ENCODE data around the gene KRT9.
"Not testable (repeated sequence)": the region's sequence is repeated elsewhere in the genome, so short reads cannot be mapped to it uniquely, and the experiment has no call there.

Gene KRT9

GRCh38 chr17:41602524-41602923, 30.7 kb upstream of the KRT9 start:
- no peak for DNase-seq (ENCODE audit: low read depth in 2 of 2)

- DNase-seq (ENCODE audit: low read depth in 2 of 2): no peak
Observed at GRCh38 chr17:41600318-41600717, 28.5 kb upstream of the KRT9 start.

- no peak for DNase-seq (ENCODE audit: low read depth in 2 of 2)
Observed at GRCh38 chr17:41599680-41600079, 27.8 kb upstream of the KRT9 start.

- DNase-seq (ENCODE audit: low read depth in 2 of 2): no peak
Observed at GRCh38 chr17:41595585-41595984, 23.7 kb upstream of the KRT9 start.

- no peak for DNase-seq (ENCODE audit: low read depth in 2 of 2)
Observed at GRCh38 chr17:41594363-41594915, 22.6 kb upstream of the KRT9 start.

GRCh38 chr17:41593306-41593981, 21.6 kb upstream of the KRT9 start:
- no peak for DNase-seq (ENCODE audit: low read depth in 2 of 2)

GRCh38 chr17:41592601-41593305, 20.9 kb upstream of the KRT9 start:
- DNase-seq (ENCODE audit: low read depth in 2 of 2): no peak

GRCh38 chr17:41589301-41589700, 17.4 kb upstream of the KRT9 start:
- DNase-seq (ENCODE audit: low read depth in 2 of 2): no peak

- DNase-seq (ENCODE audit: low read depth in 2 of 2): no peak
Observed at GRCh38 chr17:41588126-41588810, 16.4 kb upstream of the KRT9 start.

- no peak for DNase-seq (ENCODE audit: low read depth in 2 of 2)
Observed at GRCh38 chr17:41586863-41587495, 15.1 kb upstream of the KRT9 start, which contains the start of gene KRT14. Gene KRT14 (minus strand): TSS chr17:41586895. CDS start chr17:41586834, 61 bp downstream.

- DNase-seq (ENCODE audit: low read depth in 2 of 2): no peak
Observed at GRCh38 chr17:41585301-41586056, 13.6 kb upstream of the KRT9 start.

GRCh38 chr17:41584331-41584927, 12.6 kb upstream of the KRT9 start:
- DNase-seq (ENCODE audit: low read depth in 2 of 2): not testable (repeated sequence)

- no peak for DNase-seq (ENCODE audit: low read depth in 2 of 2)
Observed at GRCh38 chr17:41583137-41584127, 11.6 kb upstream of the KRT9 start.

- DNase-seq (ENCODE audit: low read depth in 2 of 2): not testable (repeated sequence)
Observed at GRCh38 chr17:41582061-41582968, 10.5 kb upstream of the KRT9 start.

GRCh38 chr17:41581366-41582060, 9.7 kb upstream of the KRT9 start:
- DNase-seq (ENCODE audit: low read depth in 2 of 2): no peak

- no peak for DNase-seq (ENCODE audit: low read depth in 2 of 2)
Observed at GRCh38 chr17:41580687-41581365, 9.0 kb upstream of the KRT9 start.

- no peak for DNase-seq (ENCODE audit: low read depth in 2 of 2)
Observed at GRCh38 chr17:41580244-41580575, 8.4 kb upstream of the KRT9 start.
